Dendritic cell treated with granulocyte-macrophage colony-stimulating factor and Interleukin-4, amounts not matched to agents 40 ng/mL and 50 ng/mL, for 4 days (primary cell): ENCODE data around the gene SSU72.

Experiments used
- H3K27ac Mint-ChIP-seq: one replicate; pipeline ENCODE4 v1.8.0; 2022; ENCODE audit warnings: mild to moderate bottlenecking, mixed read lengths
- H3K27me3 Mint-ChIP-seq: one replicate; pipeline ENCODE4 v1.8.0; 2022; ENCODE audit warnings: mild to moderate bottlenecking, mixed read lengths
- H3K36me3 Mint-ChIP-seq: one replicate; pipeline ENCODE4 v1.8.0; 2022; ENCODE audit warnings: low read depth, mixed read lengths
- H3K4me1 Mint-ChIP-seq: one replicate; pipeline ENCODE4 v1.8.0; 2022; ENCODE audit warnings: low read depth, mixed read lengths
- H3K4me3 Mint-ChIP-seq: one replicate; pipeline ENCODE4 v1.8.0; 2022; ENCODE audit warnings: mild to moderate bottlenecking, moderate library complexity, mixed read lengths
- H3K9me3 Mint-ChIP-seq: one replicate; pipeline ENCODE4 v1.8.0; 2022; ENCODE audit warnings: mixed read lengths
- intact Hi-C: fragments of 100-400 bp; cut with micrococcal nuclease; formaldehyde crosslinking; loops from one replicate; pipeline ENCODE4 v1.15.0; 2022

The SSU72 gene

DNA sequence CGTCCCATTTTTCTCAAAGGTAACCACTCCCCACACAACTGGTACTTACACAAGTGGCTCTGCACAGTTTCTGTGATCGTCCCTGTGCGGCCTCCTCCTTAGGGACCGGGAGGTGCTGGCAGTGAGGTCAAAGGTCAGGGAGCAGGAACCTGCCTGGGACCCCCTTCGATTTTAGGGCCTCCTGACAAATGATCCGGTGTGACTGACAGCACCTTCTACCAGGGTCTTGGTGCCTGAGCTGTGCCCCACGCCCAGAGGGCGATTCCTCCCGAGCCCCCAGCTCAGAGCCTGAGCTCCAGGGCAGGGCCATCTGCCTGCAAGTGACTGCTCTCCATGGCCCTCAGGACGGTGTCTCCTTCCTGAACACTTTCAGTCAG, 22.4 kb downstream of the SSU72 start:
- Mint-ChIP-seq H3K4me1 (peaks cover 17% of the 10 kb centered on the region), H3K36me3 (peaks cover 67% of the 10 kb centered on the region), H3K27me3 (no peaks in the 10 kb centered on the region), H3K4me3 (no peak overlapping the region), H3K27ac (no peak overlapping the region), H3K9me3 (no peaks in the 10 kb centered on the region)
- intact Hi-C loops = no loop called here

DNA sequence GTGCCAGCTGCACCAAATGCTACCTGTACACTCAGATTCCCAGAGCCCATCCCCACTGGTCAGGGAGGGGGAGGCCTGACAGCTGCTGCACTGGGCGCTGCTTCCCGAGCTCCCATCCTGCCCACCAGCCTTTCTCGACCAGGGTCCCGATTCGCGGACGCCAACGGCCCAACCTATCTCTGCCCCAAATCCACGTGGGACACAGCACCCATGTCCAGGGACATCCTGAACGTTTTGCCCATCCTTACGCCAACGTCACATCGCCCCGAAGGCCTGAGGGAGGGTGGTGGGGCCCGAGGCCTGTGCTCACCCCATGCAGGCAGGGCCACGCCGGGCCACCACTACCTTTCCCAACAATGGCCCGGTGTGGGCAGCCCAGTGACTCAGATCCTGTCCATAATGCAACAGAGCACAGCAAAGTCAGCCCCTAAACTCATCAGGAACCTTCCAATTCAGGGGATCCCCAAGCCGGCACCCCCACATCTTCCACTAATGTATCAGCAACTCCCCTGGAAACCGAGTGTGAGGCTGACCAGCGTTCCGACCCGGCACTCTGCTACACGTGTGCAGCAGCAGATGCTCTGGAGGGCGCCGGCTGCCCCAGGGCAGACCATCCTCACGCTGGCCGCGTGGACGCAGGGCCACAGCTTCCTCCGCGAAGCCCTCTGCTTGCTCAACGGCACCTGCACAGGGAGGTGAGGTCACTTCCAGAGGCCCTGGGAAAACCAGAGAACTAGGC, 23.0 kb downstream of the SSU72 start:
- intact Hi-C loops = no loop called here

DNA sequence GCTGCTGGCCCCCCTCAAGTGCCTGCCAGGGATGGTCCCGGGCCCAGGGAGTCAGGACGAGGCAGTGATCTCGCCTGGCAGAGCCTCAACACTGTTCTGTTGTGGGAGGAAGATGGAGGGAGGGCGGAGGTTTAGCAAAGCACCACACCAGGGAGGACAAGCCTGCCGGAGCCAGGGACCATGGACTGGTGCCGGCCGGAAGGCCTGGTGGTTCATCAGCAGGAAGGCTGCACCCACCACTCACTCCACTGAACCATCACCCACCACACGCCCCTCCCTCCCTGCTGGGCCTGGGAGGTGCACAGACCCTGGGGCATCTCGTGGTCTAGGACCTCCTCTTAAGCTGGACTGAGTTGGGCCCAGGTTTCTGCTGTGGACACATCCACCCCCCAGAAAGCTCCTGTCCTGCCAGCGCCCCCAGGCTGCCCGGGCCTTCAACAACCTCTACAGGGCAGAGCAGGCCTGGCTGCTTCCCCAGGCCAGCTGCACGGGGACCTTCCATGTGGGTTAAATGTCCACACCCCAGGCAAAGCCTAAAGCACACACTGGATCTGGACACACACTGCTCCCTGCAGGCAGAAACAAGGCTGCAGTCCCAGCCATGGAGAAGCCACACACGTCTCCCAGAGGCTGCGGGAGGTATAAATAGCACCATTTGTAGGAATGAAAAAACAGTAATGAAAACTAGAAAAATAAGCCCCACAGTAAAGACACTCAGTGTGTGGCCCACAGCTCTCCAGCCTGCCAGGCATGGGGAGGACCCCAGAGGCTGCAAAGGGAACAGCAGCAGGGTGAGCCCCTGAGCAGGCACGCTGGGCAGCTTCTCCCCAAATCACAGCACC, 23.9 kb downstream of the SSU72 start:
- H3K9me3 Mint-ChIP-seq = no peaks in the 10 kb centered on the region
- peaks cover 73% of the 10 kb centered on the region for H3K36me3 Mint-ChIP-seq
- no peaks in the 10 kb centered on the region for H3K27me3 Mint-ChIP-seq
- no peak overlapping the region for H3K4me3 Mint-ChIP-seq
- intact Hi-C loops = no loop called here
- no peak overlapping the region for H3K27ac Mint-ChIP-seq
- H3K4me1 Mint-ChIP-seq = peaks cover 17% of the 10 kb centered on the region

More for the DNA sequence above, 23.0 kb downstream of the SSU72 start:
- Mint-ChIP-seq H3K4me3 (no peak overlapping the region), H3K9me3 (no peaks in the 10 kb centered on the region), H3K27me3 (no peaks in the 10 kb centered on the region), H3K27ac (no peak overlapping the region), H3K36me3 (peaks cover 71% of the 10 kb centered on the region), H3K4me1 (peaks cover 17% of the 10 kb centered on the region)

DNA sequence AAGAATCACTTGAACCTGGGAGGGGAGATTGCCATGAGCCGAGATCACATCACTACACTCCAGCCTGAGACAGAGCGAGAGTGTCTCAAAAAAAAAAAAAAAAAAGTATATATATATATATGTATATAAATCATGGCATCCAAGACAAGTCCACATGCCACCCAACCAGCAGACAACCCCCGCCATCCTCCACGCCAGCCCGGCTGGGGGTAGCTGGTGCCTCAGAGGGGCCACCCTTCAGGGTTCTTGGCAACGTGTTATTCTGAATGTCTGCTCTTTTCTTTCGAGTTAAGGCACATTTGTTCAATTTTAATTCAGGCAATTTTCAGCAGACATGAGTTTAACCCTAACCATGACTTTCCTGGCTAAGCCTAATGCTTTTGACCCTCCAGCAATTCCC, 24.6 kb downstream of the SSU72 start:
- Mint-ChIP-seq H3K4me1 (peaks cover 12% of the 10 kb centered on the region), H3K27ac (no peak overlapping the region), H3K4me3 (no peak overlapping the region), H3K9me3 (no peaks in the 10 kb centered on the region), H3K36me3 (peaks cover 73% of the 10 kb centered on the region), H3K27me3 (no peaks in the 10 kb centered on the region)
- intact Hi-C loops = no loop called here

DNA sequence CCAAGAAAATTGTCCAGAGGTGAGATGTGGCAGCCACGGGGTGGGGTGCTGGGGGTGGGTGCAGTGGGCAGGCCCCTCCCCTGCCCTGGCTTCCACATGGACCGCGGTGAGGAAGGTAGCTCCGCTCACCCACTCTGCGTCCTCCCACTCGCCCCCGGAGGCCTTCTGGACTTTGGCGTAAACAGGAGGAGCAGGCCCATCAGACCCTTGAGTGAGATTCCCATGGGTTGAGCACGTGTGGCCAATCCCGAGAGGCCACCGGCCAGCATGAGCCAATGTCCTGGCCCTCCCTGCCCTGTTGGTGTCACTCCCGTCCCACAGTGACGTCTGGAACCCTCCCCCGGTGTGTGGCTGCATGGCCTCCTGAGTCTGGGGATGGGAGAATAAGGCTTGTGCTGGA, 26.1 kb downstream of the SSU72 start:
- H3K4me3 Mint-ChIP-seq = no peak overlapping the region
- H3K27me3 Mint-ChIP-seq = no peaks in the 10 kb centered on the region
- peaks cover 7% of the 10 kb centered on the region for H3K4me1 Mint-ChIP-seq
- H3K9me3 Mint-ChIP-seq = no peaks in the 10 kb centered on the region
- intact Hi-C loops = no loop called here
- no peak overlapping the region for H3K27ac Mint-ChIP-seq
- peaks cover 73% of the 10 kb centered on the region for H3K36me3 Mint-ChIP-seq

DNA sequence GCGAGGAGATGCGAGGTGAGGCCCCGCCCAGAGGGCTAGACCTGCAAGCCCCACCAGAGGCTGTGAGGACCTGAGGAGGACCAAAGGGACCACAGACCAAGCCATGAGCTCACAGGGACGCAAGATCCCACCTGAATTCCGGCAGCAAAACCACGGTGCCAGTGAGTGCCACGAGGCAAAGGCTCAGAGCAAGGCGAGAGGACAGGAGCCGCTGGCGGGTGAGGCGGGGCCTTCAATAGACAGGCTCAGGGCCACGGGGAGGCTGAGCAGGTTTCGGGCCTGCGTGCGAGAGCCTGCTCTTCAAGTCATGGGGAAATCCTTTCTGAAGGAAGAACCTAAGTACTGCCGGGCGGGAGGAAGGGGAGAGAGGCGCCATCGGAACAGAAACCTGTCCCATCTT, 27.2 kb downstream of the SSU72 start:
- H3K27ac Mint-ChIP-seq = no peak overlapping the region

DNA sequence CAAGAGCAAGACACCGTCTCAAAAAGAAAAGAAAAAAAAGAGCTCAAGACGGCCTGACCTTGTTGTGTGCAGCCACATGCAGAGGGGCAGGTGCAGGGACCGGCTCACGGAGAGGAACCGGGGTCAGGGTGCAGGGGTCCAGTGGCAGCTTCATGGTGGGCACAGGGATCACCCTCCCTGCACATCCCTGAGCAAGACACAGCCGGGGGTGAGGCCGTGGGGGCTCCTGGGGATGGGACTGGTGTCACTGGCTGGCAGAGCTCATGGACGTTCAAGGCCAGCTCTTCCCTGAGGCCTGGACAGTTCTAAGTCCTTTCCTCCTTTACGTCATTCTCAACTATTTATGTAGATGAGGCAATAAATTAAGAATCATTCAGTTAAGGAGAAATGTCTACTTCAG, 27.7 kb downstream of the SSU72 start:
- no peak overlapping the region for H3K4me3 Mint-ChIP-seq
- H3K9me3 Mint-ChIP-seq = no peaks in the 10 kb centered on the region
- H3K27ac Mint-ChIP-seq = no peak overlapping the region
- peaks cover 80% of the 10 kb centered on the region for H3K36me3 Mint-ChIP-seq
- peaks cover 2% of the 10 kb centered on the region for H3K27me3 Mint-ChIP-seq
- intact Hi-C loops = no loop called here
- H3K4me1 Mint-ChIP-seq = peaks cover 7% of the 10 kb centered on the region

More for the DNA sequence above, 27.2 kb downstream of the SSU72 start:
- intact Hi-C loops = no loop called here
- no peaks in the 10 kb centered on the region for H3K27me3 Mint-ChIP-seq
- no peaks in the 10 kb centered on the region for H3K9me3 Mint-ChIP-seq
- peaks cover 80% of the 10 kb centered on the region for H3K36me3 Mint-ChIP-seq
- no peak overlapping the region for H3K4me3 Mint-ChIP-seq
- H3K4me1 Mint-ChIP-seq = peaks cover 7% of the 10 kb centered on the region

DNA sequence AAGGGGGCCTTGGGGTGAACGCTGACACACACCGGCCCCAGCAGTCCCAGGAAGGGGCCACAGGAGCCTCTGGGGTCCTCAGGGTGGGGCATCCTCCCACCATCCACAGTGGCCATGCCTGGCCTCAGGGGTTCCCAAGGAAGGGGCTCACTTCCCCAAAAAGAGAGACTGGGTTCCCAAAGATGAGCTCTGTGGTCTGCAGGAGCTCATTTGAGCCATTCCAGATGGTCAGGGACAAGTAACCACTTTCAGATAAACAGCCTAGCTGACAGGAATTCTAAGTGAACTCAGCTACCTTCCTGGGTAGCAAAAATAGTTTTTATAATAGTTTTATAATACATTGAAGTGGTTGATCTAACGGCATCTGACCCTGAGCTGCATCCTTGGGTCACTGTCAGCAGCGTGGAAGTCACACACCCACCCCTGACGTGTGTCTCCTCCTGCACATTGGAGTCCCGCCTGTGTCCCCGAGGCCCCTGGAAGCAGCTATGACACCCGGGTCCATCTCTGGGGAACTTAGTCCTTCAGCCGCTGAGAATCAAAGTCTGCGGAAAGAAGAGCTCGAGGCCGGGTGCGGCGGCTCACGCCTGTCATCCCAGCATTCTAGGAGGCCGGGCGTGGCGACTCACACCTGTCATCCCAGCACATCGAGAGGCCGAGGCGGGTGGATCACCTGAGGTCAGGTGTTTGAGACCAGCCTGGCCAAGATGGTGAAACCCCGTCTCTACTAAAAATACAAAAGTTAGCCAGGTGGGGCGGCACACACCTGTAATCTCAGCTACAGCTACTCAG, 28.5 kb downstream of the SSU72 start:
- H3K4me1 Mint-ChIP-seq = no peaks in the 10 kb centered on the region
- intact Hi-C loops = no loop called here
- H3K9me3 Mint-ChIP-seq = no peaks in the 10 kb centered on the region
- peaks cover 10% of the 10 kb centered on the region for H3K27me3 Mint-ChIP-seq
- no peak overlapping the region for H3K4me3 Mint-ChIP-seq
- peaks cover 81% of the 10 kb centered on the region for H3K36me3 Mint-ChIP-seq
- no peak overlapping the region for H3K27ac Mint-ChIP-seq

DNA sequence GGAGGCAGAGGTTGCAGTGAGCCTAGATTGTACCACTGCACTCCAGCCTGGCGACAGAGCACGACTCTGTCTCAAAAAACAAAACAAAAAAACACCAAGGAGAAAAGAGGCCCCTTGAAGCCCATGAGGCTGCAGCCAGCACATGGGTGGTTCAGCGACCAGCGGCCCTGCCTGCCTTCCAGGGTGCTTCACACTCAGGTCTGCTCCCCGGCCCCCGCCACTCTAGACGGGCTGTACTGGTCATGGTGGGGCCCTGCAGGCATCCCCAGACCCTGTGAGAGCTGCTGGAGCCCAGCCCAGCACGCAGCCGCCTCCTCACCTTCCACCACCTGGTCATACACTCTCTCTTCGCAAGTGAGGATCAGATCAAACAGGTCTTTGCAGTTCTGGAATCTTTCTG, 30.1 kb downstream of the SSU72 start:
- no peak overlapping the region for H3K27ac Mint-ChIP-seq
- H3K4me1 Mint-ChIP-seq = no peaks in the 10 kb centered on the region
- no peaks in the 10 kb centered on the region for H3K9me3 Mint-ChIP-seq
- intact Hi-C loops = no loop called here
- no peak overlapping the region for H3K4me3 Mint-ChIP-seq
- H3K27me3 Mint-ChIP-seq = peaks cover 16% of the 10 kb centered on the region
- peaks cover 85% of the 10 kb centered on the region for H3K36me3 Mint-ChIP-seq

DNA sequence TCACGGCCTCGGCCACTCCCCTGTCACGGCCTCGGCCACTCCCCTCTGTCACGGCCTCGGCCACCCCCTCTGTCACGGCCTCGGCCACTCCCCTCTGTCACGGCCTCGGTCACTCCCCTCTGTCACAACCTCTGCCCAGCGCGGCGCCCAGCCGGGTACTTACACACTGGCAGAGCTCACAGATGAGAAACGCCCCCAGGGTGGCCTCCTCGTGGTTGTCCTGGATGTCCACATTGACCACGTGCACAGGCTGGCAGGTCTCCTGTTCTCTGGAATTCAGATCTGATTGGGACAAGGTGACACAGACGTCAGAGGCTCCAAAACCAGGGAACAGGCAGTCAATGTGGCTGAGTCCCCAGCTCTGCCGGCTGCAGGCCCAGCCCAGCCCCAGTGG, 31.0 kb downstream of the SSU72 start:
- Mint-ChIP-seq H3K4me3 (no peak overlapping the region), H3K4me1 (no peaks in the 10 kb centered on the region), H3K27me3 (peaks cover 23% of the 10 kb centered on the region), H3K27ac (no peak overlapping the region), H3K36me3 (peaks cover 80% of the 10 kb centered on the region), H3K9me3 (no peaks in the 10 kb centered on the region)
- intact Hi-C loops = no loop called here

DNA sequence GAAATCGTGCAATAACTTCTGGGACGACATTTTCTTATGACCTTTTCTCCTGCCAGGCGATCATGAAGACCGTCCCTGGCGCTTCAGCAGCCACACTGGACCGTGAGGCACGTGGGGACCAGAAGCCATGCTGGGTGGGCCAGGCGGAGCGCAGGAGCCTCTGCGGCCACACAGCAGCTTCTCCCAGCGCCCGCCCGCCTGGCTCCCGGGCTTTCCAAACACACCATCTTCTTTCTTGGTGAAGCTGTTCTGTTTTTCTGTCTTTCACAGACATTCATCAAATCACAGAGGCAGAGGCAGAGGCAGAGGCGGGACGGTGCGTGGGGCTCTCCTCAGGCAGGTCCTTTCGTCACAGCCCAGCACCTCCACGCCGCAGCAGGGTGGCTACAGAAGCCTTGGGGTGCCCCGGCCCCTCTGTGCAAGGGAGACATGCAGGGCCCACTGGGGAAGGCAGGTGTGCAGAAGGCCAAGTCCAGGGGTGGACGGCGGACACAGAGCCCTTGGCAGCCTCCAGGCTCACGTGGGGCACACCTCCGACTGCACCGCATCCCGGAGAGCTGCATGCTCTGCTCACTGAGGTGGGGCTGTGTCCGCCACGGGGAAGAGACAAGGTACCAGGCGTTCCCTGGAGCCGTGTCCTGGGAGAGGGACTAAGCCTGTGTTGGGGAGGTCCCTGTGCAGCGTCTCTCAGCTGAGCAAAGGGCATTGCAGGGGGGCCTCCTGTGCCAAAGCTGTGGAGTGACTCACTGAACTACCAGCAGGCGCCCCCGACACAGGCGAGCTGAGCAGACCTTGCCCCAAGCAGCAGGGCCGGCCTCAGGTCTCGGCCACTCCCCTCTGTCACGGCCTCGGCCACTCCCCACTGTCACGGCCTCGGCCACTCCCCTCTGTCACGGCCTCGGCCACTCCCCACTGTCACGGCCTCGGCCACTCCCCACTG, 31.6 kb downstream of the SSU72 start:
- Mint-ChIP-seq H3K4me3 (no peak overlapping the region), H3K4me1 (no peaks in the 10 kb centered on the region), H3K9me3 (no peaks in the 10 kb centered on the region), H3K36me3 (peaks cover 73% of the 10 kb centered on the region), H3K27ac (no peak overlapping the region), H3K27me3 (peaks cover 26% of the 10 kb centered on the region)
- intact Hi-C loops = no loop called here

DNA sequence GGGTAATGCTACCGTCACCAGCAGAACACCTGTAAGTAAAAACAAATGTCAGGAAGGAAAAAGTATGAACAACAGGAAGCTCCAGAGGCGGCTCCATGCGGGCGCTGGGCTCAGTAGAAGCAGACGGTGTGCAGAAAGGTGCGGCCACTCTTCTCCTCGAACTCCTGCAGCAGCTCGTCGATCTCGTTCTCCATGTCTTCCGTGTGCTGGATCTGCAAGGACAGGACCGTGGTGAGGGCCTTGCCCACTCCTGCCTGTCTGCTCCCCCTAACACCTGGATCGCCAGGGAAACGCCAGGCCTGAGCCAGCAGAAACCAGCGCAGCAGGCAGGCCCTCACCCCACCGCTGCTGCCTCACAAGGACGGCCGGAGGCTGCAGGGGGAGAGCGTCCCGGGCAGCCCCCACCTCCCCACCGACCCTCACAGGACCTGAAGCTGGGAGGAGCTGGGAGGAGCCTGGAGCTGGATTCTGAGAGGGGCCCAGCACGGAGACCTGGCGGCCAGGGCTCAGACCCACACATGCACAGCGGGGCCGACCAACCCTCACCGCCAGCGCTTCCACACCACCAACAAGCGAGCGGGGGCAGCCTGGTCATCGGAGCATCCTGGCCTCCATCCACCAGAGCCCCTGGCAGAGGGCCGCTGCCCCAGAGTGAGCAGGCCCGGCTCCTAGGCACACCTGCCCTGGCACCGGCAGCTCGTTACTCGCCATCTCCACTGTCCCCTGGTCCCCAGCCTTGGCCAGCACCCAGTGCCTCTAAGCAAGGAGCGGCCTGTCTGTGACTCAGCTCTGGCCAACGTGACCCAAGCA, 32.5 kb downstream of the SSU72 start:
- Mint-ChIP-seq H3K27ac (no peak overlapping the region), H3K4me1 (no peaks in the 10 kb centered on the region), H3K9me3 (no peaks in the 10 kb centered on the region), H3K36me3 (peaks cover 64% of the 10 kb centered on the region), H3K27me3 (peaks cover 26% of the 10 kb centered on the region), H3K4me3 (no peak overlapping the region)
- intact Hi-C loops = no loop called here
